ENCODE measurements around the gene TSPAN15.

DNA sequence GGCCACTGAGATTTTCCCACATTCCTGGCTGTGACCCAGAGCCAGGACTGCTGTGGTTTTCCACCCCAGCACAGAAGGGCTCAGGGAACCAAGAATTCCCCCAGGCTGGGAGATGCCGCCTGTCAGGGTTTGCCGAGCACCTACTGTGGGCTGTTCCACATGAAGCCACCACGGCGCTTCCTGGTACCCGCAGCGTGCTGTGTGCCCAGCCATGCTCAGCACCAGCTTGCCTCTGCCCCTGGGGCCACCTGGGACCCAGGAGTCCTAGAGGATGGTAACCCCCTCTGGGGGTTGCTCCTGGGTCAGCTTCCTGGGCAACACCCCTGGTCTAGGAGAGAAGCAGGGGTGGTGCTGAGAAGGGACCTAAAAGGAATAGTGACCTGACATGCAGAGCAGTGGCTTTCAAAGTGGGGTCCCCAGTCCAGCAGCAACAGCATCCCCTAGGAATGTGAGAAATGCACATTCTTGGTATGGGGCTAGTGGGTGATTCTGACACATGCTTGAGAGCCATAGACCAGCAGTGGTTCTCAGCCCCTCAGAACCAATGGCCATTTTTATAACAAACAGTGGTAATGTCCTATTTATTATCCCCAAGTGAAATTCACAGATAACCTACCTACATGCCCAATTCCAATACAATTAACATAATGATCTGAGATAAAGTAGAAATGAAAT, 53.4 kb downstream of the TSPAN15 start:
- TF ChIP-seq CTCF (IDR thresholded peaks at IDR 0.05; ENCODE audit: insufficient read depth, low read length, poor library complexity, severe bottlenecking) (no peak), EZH2phosphoT487 (conservative IDR thresholded peaks at IDR 0.05; ENCODE audit: low read length) (no peak)

All from SU-DHL-6 (cell line).